ENCODE measurements around the gene TMEM178A.

DNA sequence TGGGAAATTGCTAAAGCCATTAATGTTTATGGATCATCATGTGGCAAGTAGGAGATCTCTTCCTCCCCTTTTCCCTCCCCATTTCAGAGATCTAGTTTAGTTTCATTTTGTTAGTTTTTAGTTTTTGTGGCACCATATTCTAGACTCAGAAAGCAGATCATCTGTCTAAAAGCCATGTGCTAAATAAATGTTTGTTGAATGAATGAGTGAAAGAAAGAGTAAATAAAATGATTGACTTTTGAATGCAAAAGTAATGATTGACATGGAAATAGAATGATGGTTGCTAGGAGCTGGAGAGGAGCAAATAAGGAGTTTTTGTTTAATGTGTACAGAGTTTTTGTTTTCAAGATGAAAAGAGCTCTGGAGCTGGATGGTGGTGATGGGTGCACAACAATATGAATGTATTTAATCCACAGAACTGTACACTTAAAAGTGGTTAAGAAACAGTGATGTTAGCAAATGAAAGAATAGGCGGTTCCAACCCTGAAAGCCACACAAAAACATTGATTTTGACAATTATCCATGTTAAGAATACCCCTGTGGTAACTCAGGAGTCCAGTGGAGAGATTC lies 23.6 kb downstream of the TMEM178A start:
- TF ChIP-seq, protein P1, sequence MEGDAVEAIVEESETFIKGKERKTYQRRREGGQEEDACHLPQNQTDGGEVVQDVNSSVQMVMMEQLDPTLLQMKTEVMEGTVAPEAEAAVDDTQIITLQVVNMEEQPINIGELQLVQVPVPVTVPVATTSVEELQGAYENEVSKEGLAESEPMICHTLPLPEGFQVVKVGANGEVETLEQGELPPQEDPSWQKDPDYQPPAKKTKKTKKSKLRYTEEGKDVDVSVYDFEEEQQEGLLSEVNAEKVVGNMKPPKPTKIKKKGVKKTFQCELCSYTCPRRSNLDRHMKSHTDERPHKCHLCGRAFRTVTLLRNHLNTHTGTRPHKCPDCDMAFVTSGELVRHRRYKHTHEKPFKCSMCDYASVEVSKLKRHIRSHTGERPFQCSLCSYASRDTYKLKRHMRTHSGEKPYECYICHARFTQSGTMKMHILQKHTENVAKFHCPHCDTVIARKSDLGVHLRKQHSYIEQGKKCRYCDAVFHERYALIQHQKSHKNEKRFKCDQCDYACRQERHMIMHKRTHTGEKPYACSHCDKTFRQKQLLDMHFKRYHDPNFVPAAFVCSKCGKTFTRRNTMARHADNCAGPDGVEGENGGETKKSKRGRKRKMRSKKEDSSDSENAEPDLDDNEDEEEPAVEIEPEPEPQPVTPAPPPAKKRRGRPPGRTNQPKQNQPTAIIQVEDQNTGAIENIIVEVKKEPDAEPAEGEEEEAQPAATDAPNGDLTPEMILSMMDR (IDR thresholded peaks at IDR 0.05): no peak
- no peak for TF ChIP-seq POLR2A (IDR thresholded peaks at IDR 0.05)
